GM06990 (cell line): Measurements from ENCODE around the gene FAM131C.

Experiments used
- DNase-seq: peaks from one replicate; pipeline ENCODE4 v3.0.0-alpha.2; 2011; ENCODE audit not compliant: insufficient read length; ENCODE audit errors: extremely low read depth
- H3K27me3 ChIP-seq: replicated peaks from 2 replicates; pipeline ENCODE4 v1.6.0; 2011; ENCODE audit warnings: low read length; ENCODE audit not compliant: control insufficient read depth, insufficient read depth
- H3K36me3 ChIP-seq: 2 replicates; pipeline ENCODE4 v1.5.1; 2011; ENCODE audit warnings: low read length; ENCODE audit not compliant: control insufficient read depth, insufficient read depth
- H3K4me3 ChIP-seq: replicated peaks from 2 replicates; pipeline ENCODE4 v1.5.1; 2011; ENCODE audit warnings: low read depth, mild to moderate bottlenecking, control low read depth, low read length
- TF ChIP-seq, protein P1 (sequence below): IDR thresholded peaks from 2 replicates; pipeline ENCODE4 v1.5.1; 2011; ENCODE audit warnings: low read length, control low read depth, mild to moderate bottlenecking, inconsistent platforms; ENCODE audit not compliant: insufficient read depth, poor library complexity, severe bottlenecking

FAM131C gene

DNA sequence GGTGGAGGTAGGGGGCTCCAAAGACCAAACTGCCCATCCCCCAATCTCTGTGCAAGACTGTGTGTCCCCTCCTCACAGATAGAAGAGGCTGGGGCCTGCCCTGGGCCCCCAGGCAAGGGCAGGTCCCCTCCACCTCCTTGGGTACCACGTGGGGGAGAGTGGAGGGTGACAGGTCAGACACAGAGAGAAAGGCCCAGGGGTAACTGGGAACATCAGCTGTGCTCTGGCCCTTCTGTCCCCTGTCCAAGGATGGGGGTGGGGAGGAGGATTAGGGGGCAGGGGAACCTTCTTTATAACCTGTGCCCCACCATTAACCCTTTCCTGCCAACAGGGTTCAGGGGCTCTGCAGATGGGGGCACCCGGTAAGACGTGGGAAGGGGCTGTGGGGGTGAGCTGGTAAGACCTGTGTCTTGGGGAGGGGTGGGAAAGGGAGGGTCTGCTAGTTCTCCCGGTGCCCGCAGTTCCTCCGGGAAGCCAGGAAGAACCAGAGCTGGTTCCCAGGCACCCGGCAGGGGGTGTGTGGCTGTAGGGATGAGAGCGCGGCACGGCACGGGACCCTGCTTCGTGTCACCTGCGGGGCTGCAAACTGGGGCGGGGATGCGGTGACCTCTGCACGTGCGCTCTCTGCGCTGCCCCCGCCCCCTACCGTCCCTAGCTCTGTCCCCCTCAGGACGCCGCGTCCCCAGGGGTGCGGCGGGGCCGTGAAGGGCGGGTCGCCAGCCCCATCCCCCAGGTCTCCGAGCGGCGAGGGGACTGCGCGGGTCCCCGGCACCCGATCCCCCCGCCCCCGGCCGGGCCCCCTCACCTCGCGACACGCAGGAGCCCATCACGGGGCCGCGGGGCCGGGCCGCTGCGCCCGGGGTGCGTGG is 601 bp downstream of the FAM131C start:
- no peak for DNase-seq

DNA sequence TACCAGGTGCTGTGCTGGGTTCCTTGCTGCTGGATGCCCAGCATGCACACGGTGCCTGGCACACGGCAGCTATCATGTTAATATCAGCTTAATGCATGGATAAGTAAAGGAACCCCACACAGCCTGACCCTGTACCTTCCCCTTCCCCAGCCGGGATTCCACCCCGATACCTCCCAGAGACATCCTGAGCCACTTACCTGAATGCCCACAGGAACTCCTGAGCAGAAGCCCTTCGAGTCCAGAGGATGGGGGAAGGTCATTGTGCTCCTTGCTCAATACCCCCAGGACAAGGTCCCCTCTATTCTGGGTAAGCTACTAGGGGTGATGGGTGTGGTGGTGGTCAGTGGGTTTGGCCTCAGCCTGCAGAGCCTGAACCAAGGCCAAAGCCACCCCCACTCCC is 1.4 kb downstream of the FAM131C start:
- Histone ChIP-seq H3K4me3 (no peak overlapping the region), H3K27me3 (peaks cover 2% of the 10 kb centered on the region), H3K36me3 (no peaks in the 10 kb centered on the region)
- no peak for DNase-seq
- TF ChIP-seq, protein P1, sequence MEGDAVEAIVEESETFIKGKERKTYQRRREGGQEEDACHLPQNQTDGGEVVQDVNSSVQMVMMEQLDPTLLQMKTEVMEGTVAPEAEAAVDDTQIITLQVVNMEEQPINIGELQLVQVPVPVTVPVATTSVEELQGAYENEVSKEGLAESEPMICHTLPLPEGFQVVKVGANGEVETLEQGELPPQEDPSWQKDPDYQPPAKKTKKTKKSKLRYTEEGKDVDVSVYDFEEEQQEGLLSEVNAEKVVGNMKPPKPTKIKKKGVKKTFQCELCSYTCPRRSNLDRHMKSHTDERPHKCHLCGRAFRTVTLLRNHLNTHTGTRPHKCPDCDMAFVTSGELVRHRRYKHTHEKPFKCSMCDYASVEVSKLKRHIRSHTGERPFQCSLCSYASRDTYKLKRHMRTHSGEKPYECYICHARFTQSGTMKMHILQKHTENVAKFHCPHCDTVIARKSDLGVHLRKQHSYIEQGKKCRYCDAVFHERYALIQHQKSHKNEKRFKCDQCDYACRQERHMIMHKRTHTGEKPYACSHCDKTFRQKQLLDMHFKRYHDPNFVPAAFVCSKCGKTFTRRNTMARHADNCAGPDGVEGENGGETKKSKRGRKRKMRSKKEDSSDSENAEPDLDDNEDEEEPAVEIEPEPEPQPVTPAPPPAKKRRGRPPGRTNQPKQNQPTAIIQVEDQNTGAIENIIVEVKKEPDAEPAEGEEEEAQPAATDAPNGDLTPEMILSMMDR = no peak

More for the DNA sequence above, 601 bp downstream of the FAM131C start:
- 0 out of 2 replicates have a peak overlapping the region, but pooled peaks have one; percentile 9 for H3K4me3 ChIP-seq
- H3K27me3 ChIP-seq = no peaks in the 10 kb centered on the region; the same call in 1 of the 2 replicates
- TF ChIP-seq, protein P1 = no peak
- H3K36me3 ChIP-seq = no peaks in the 10 kb centered on the region

DNA sequence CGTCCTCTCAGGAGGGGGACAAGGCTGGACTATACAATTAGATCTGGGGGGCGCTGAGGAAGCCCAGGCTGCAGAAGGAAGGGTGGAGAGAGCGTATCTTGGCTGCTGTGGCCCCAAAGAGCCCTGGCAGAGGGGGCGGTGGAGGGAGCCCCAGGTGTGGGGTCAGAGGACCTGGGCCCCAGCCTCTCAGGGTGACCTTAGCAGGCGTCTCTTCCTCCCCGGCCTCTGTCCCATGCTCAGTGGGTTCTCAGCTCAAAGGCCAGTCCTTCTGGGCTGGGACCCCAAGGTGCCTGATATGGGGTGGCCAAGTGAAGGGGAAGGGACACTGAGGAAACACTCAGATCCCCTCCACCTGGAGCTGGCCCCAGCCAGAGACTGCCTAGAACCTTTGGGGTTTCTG is 1.8 kb downstream of the FAM131C start:
- H3K4me3 ChIP-seq = no peak overlapping the region
- H3K27me3 ChIP-seq = peaks cover 2% of the 10 kb centered on the region
- DNase-seq = no peak
- TF ChIP-seq, protein P1 = no peak
- no peaks in the 10 kb centered on the region for H3K36me3 ChIP-seq

DNA sequence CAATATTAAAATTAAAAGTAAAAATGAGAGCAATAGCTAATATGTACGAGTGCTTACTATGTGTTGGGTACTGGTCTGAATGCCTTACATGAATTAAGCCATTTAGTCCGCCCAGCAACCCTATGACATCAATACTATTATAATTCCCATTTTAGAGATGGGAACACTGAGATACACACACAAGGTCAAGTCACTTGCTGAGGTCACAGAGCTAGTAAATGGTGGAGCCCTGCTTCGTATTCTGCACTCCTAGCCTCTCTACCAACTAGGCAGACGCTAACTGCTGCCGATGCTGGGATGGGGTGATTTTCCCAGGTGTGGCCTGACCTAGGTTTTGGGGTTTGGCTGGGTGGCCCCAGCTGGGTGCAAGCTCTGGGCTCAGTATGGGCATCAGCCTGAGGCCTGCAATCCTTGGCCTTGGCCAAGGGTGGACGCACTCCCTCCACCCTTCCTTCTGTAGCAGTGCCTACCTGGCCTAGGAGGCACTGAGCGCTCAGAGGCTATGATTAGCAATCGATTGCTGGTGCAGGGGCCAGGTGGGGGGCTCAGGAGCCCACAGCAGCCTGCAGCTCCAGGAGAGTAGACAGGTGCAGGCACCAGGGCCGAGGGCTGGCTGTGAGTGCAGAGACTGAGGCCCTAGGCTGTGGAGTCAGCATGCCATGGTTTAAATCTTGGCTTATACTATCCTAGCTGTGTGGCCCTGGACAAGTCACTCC is 2.7 kb downstream of the FAM131C start:
- Histone ChIP-seq H3K4me3 (no peak overlapping the region), H3K36me3 (no peaks in the 10 kb centered on the region)
- no peak for DNase-seq

DNA sequence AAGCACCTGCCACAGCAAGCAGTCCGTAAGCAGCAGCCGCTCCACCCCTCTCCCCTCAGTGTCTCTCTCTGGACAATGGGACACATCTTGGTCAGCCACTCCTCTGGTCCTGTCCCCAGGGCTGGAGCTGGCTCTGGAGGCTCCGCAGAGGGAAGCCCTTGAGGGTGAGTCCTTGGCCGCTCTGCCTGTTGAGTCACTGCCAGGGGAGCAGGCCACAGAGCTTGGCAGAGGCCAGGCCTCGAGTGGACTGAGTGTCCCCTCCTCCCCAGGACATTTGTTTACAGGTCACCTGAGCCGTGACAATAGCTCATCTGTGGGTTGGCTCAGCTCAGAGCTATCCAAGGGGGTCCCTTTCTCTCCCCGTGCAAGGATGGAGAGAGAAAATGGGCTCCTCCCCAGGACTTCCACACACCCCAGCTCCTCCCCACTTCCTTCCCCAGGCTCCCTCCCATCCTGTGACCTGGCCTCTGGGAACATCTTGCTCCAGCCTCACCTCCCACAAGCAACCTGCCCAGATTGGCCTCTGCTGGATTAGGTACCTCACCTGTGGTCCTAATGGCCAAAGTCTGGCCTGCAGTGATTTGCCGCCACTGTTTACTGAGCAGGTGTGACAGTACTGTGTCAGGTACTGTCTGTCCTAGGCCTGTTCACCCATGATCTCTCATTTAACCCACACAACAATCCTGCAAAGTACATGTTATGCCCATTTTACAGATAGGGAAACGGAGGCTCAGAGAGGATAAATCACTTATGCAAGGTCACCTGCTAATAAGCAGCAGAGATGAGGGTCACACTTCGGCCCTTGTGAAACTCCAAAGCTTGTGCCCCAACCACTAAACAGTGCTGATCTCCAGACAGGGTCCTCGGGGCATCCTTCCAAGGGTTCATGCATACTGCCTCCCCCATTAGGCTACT is 4.8 kb downstream of the FAM131C start:
- DNase-seq = no peak
- TF ChIP-seq, protein P1 = no peak
- no peak overlapping the region for H3K4me3 ChIP-seq
- no peaks in the 10 kb centered on the region for H3K36me3 ChIP-seq
- peaks cover 2% of the 10 kb centered on the region for H3K27me3 ChIP-seq

More for the DNA sequence above, 2.7 kb downstream of the FAM131C start:
- H3K27me3 ChIP-seq = peaks cover 2% of the 10 kb centered on the region
- TF ChIP-seq, protein P1 = no peak
